Measurements from ENCODE around the gene CCDC63. TPM values are rescaled to one million over a fixed set of nuclear protein-coding genes. Genes with fewer than 3 reads are reported as not detected.

The CCDC63 gene
- polyA plus RNA-seq, 3 donors = 0.22 TPM; not detected in 2

GRCh38 chr12:110929818-110930217, 83.0 kb downstream of the CCDC63 start:
- H2AFZ ChIP-seq (ENCODE audit: insufficient read depth, low read depth, low read length, poor library complexity, severe bottlenecking) = no peak overlapping the region
- no peaks in the 10 kb centered on the region for H4K20me1 ChIP-seq (ENCODE audit: insufficient read depth, low read length)
- Mint-ChIP-seq H3K4me3 (no peak overlapping the region), H3K36me3 (no peaks in the 10 kb centered on the region), H3K27ac (no peak overlapping the region), H3K9me3 (no peaks in the 10 kb centered on the region), H3K4me1 (peaks cover 6% of the 10 kb centered on the region), H3K27me3 (ENCODE audit: low read depth in 3 of 3) (peaks cover 1 to 2% (median 1%) of the 10 kb centered on the region in 3 donors)
- H3K27ac ChIP-seq (ENCODE audit: low read depth in 1 of 2, low read length in 2 of 2) = no peak overlapping the region
- no peaks in the 10 kb centered on the region for H3K79me2 ChIP-seq (ENCODE audit: insufficient read depth, low read length)
- no peak overlapping the region for H3K9ac ChIP-seq (ENCODE audit: insufficient read depth, low read length, poor library complexity, severe bottlenecking)
- H3K4me1 ChIP-seq (ENCODE audit: control insufficient read depth in 1 of 2, insufficient read depth in 2 of 2, low read length in 2 of 2) = no peaks in the 10 kb centered on the region
- H3K4me3 ChIP-seq (replicated peaks in 1 of 3; ENCODE audit: low read depth in 2 of 3, low read length in 3 of 3) = no peak overlapping the region
- intact Hi-C loops (cut with micrococcal nuclease) = no loop called here
- H3K27me3 ChIP-seq (ENCODE audit: control insufficient read depth in 2 of 2, insufficient read depth in 2 of 2, low read length in 2 of 2) = no peaks in the 10 kb centered on the region
- no CpG with 5 or more reads among the region's 1 CpG for WGBS (ENCODE audit: insufficient coverage)
- H3K9me3 ChIP-seq (replicated peaks in 1 of 2; ENCODE audit: control insufficient read depth in 1 of 2, insufficient read depth in 1 of 2, low read length in 2 of 2) = no peaks in the 10 kb centered on the region
- no peak overlapping the region for H3K4me2 ChIP-seq (replicated peaks; ENCODE audit: extremely low read depth, low read length, poor library complexity, severe bottlenecking)
- no peak for TF ChIP-seq CTCF (IDR thresholded peaks at IDR 0.05)
- no peak for DNase-seq
- H3K36me3 ChIP-seq (replicated peaks in 1 of 2; ENCODE audit: control insufficient read depth in 1 of 2, insufficient read depth in 2 of 2, low read length in 2 of 2) = no peaks in the 10 kb centered on the region

- no peak for DNase-seq
- Histone ChIP-seq H3K4me3 (replicated peaks in 1 of 3; ENCODE audit: low read depth in 2 of 3, low read length in 3 of 3) (no peak overlapping the region), H4K20me1 (ENCODE audit: insufficient read depth, low read length) (no peaks in the 10 kb centered on the region), H3K79me2 (ENCODE audit: insufficient read depth, low read length) (no peaks in the 10 kb centered on the region), H3K27me3 (ENCODE audit: control insufficient read depth in 2 of 2, insufficient read depth in 2 of 2, low read length in 2 of 2) (no peaks in the 10 kb centered on the region), H3K27ac (ENCODE audit: low read depth in 1 of 2, low read length in 2 of 2) (no peak overlapping the region), H3K4me2 (replicated peaks; ENCODE audit: extremely low read depth, low read length, poor library complexity, severe bottlenecking) (no peak overlapping the region), H3K9me3 (replicated peaks in 1 of 2; ENCODE audit: control insufficient read depth in 1 of 2, insufficient read depth in 1 of 2, low read length in 2 of 2) (no peaks in the 10 kb centered on the region), H2AFZ (ENCODE audit: insufficient read depth, low read depth, low read length, poor library complexity, severe bottlenecking) (no peak overlapping the region), H3K4me1 (ENCODE audit: control insufficient read depth in 1 of 2, insufficient read depth in 2 of 2, low read length in 2 of 2) (no peaks in the 10 kb centered on the region), H3K36me3 (replicated peaks in 1 of 2; ENCODE audit: control insufficient read depth in 1 of 2, insufficient read depth in 2 of 2, low read length in 2 of 2) (no peaks in the 10 kb centered on the region), H3K9ac (ENCODE audit: insufficient read depth, low read length, poor library complexity, severe bottlenecking) (no peak overlapping the region)
- intact Hi-C loops (cut with micrococcal nuclease) = no loop called here
- no peak for TF ChIP-seq CTCF (IDR thresholded peaks at IDR 0.05)
- 95% methylated on average over 17 of the region's 21 CpGs for WGBS (ENCODE audit: insufficient coverage)
- H3K27ac Mint-ChIP-seq = peak overlapping the region in 1 of 7 donors; percentile 11
- peaks cover 1 to 2% (median 1%) of the 10 kb centered on the region in 3 donors for H3K27me3 Mint-ChIP-seq (ENCODE audit: low read depth in 3 of 3)
- H3K4me3 Mint-ChIP-seq = no peak overlapping the region
- H3K9me3 Mint-ChIP-seq = no peaks in the 10 kb centered on the region
- peaks cover 6% of the 10 kb centered on the region for H3K4me1 Mint-ChIP-seq
- no peaks in the 10 kb centered on the region for H3K36me3 Mint-ChIP-seq
Measured at GRCh38 chr12:110930348-110931314, 83.8 kb downstream of the CCDC63 start.

All from CD14-positive monocyte (primary cell).